Transverse colon (tissue), 3 donors: ENCODE results near the gene DGUOK.

Source experiments
- CTCF ChIP-seq, 5 experiments: fragments of 200-600 bp in 3 of 5; fragments of 450-650 bp in 2 of 5; sonication (generic) in 3 of 5; IDR thresholded peaks; 1 replicate in 2 of 5; 2 replicates in 3 of 5; pipeline ENCODE4 v1.5.1; 2016 to 2017; ENCODE audit warnings: antibody characterized with exemption in 5 of 5, inconsistent platforms in 3 of 5, mild to moderate bottlenecking in 2 of 5, moderate library complexity in 1 of 5
- POLR2A ChIP-seq: fragments of 450-650 bp; IDR thresholded peaks from one replicate; pipeline ENCODE4 v1.6.1; 2016; ENCODE audit warnings: antibody characterized with exemption, mild to moderate bottlenecking, moderate library complexity

GRCh38 chr2:73914667-73915066 lies 12.0 kb upstream of the DGUOK start:
- TF ChIP-seq CTCF (IDR thresholded peaks at IDR 0.05) (no peak), POLR2A (no peak)
